ENCODE measurements around the gene OR2T33.
"Not testable (repeated sequence)": the region's sequence is repeated elsewhere in the genome, so short reads cannot be mapped to it uniquely, and the experiment has no call there.

Gene OR2T33
- total RNA-seq, result 0.04 to 0.05 reads per million in 2 donors

- no peak for DNase-seq
Observed at GRCh38 chr1:248277876-248278275, at the start of gene OR2T33. OR2T33 (minus strand) TSS chr1:248277976; CDS start chr1:248273814, 4,162 bp downstream.

GRCh38 chr1:248324468-248324867, 46.7 kb upstream of the OR2T33 start, which contains the start of gene OR2M7:
OR2M7 (minus strand) TSS chr1:248324568; CDS start chr1:248324568, 0 bp downstream.
- DNase-seq, result no peak

GRCh38 chr1:248316796-248317195, 39.0 kb upstream of the OR2T33 start:
- no peak for DNase-seq

- not testable (repeated sequence) for DNase-seq
Observed at GRCh38 chr1:248306740-248307139, 29.0 kb upstream of the OR2T33 start.

- DNase-seq, result no peak
Observed at GRCh38 chr1:248306103-248306502, 28.3 kb upstream of the OR2T33 start.

GRCh38 chr1:248305672-248306071, 27.9 kb upstream of the OR2T33 start:
- DNase-seq, result not testable (repeated sequence)

GRCh38 chr1:248303324-248303723, 25.5 kb upstream of the OR2T33 start, which contains the start of gene OR2T12:
OR2T12 (minus strand) TSS chr1:248303424; CDS start chr1:248295578, 7,846 bp downstream.
- DNase-seq, result no peak

- no peak for DNase-seq
Observed at GRCh38 chr1:248288391-248288790, 10.6 kb upstream of the OR2T33 start.

GRCh38 chr1:248273225-248273624, 4.6 kb downstream of the OR2T33 start:
- not testable (repeated sequence) for DNase-seq

- no peak for DNase-seq
Observed at GRCh38 chr1:248268178-248268577, 9.6 kb downstream of the OR2T33 start.

- not testable (repeated sequence) for DNase-seq
Observed at GRCh38 chr1:248259309-248259708, 18.5 kb downstream of the OR2T33 start.

GRCh38 chr1:248243204-248243603, 34.6 kb downstream of the OR2T33 start:
- no peak for DNase-seq

- no peak for DNase-seq
Observed at GRCh38 chr1:248239478-248239877, 38.3 kb downstream of the OR2T33 start.

GRCh38 chr1:248231117-248231516, 46.7 kb downstream of the OR2T33 start, which contains the start of gene OR2M4:
OR2M4 (plus strand) TSS chr1:248231417; CDS start chr1:248238929, 7,512 bp downstream.
- DNase-seq, result no peak

- no peak for DNase-seq
Observed at GRCh38 chr1:248229360-248229908, 48.3 kb downstream of the OR2T33 start.

GRCh38 chr1:248225537-248225936, 52.2 kb downstream of the OR2T33 start:
- DNase-seq, result no peak
